Measurements from ENCODE around the gene UBTF.

DNA sequence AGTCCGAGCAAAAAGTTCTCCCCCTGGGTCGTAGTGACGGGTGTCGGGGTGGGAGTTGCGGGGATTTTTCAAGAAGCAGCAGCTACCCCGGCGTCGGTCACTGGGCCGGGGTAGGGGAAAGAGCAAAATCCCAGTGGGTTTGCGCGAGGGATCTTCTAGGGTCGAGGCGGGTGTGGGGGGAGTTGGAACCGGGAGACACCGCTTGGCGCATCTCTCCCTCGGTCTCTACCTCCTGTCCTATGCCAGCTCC lies 2.3 kb upstream of the UBTF start:
- TF ChIP-seq, protein P1, sequence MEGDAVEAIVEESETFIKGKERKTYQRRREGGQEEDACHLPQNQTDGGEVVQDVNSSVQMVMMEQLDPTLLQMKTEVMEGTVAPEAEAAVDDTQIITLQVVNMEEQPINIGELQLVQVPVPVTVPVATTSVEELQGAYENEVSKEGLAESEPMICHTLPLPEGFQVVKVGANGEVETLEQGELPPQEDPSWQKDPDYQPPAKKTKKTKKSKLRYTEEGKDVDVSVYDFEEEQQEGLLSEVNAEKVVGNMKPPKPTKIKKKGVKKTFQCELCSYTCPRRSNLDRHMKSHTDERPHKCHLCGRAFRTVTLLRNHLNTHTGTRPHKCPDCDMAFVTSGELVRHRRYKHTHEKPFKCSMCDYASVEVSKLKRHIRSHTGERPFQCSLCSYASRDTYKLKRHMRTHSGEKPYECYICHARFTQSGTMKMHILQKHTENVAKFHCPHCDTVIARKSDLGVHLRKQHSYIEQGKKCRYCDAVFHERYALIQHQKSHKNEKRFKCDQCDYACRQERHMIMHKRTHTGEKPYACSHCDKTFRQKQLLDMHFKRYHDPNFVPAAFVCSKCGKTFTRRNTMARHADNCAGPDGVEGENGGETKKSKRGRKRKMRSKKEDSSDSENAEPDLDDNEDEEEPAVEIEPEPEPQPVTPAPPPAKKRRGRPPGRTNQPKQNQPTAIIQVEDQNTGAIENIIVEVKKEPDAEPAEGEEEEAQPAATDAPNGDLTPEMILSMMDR (IDR thresholded peaks at IDR 0.05), result no peak
- TF ChIP-seq POLR2A (IDR thresholded peaks at IDR 0.05) (no peak), POLR2AphosphoS5 (IDR thresholded peaks at IDR 0.05) (no peak)

All from breast epithelium (tissue), 3 donors.